ENCODE data around the gene NOXA1.

The NOXA1 gene

GRCh38 chr9:137441289-137441934 is 18.2 kb downstream of the NOXA1 start, which contains the start of gene ENTPD8:
Gene ENTPD8 (minus strand): TSS chr9:137441357. CDS start chr9:137438285, 3,072 bp downstream.
- DNase-seq: no peak

- no peak for DNase-seq
These were observed 18.7 kb downstream of the NOXA1 start for GRCh38 chr9:137441935-137442321.

GRCh38 chr9:137444106-137444790 is 21.1 kb downstream of the NOXA1 start:
- DNase-seq: no peak

GRCh38 chr9:137445275-137445807 is 22.1 kb downstream of the NOXA1 start:
- peak; percentile 89 for DNase-seq

- DNase-seq: no peak
These were observed 22.8 kb downstream of the NOXA1 start for GRCh38 chr9:137445930-137446431.

- DNase-seq: no peak
These were observed 23.8 kb downstream of the NOXA1 start for GRCh38 chr9:137446851-137447471.

- no peak for DNase-seq
These were observed 24.8 kb downstream of the NOXA1 start for GRCh38 chr9:137447722-137448601.

- DNase-seq: no peak
These were observed 25.4 kb downstream of the NOXA1 start for GRCh38 chr9:137448602-137448962.

GRCh38 chr9:137449081-137449844 is 26.1 kb downstream of the NOXA1 start:
- no peak for DNase-seq

GRCh38 chr9:137449931-137450538 is 26.8 kb downstream of the NOXA1 start:
- DNase-seq: no peak

- peak; percentile 81 for DNase-seq
These were observed 27.5 kb downstream of the NOXA1 start for GRCh38 chr9:137450539-137451222.

GRCh38 chr9:137451264-137452005 is 28.2 kb downstream of the NOXA1 start:
- DNase-seq: peak; percentile 28

- DNase-seq: peak; percentile 33
These were observed 29.0 kb downstream of the NOXA1 start for GRCh38 chr9:137452006-137452760.

- DNase-seq: no peak
These were observed 29.8 kb downstream of the NOXA1 start for GRCh38 chr9:137452761-137453642.

GRCh38 chr9:137453643-137454081 is 30.5 kb downstream of the NOXA1 start:
- DNase-seq: peak; percentile 64

- no peak for DNase-seq
These were observed 31.0 kb downstream of the NOXA1 start for GRCh38 chr9:137454145-137454596.

- no peak for DNase-seq
These were observed 31.6 kb downstream of the NOXA1 start for GRCh38 chr9:137454597-137455358.

Measured in CD4-positive, alpha-beta T cell treated with Interleukin-10 for 1 hour (primary cell).